Calu3 (cell line): ENCODE data around the gene PRDM7. TPM values are rescaled to one million over a fixed set of nuclear protein-coding genes. Genes with fewer than 3 reads are reported as not detected.

Source experiments
- BruUV-seq: library from RNA; stranded (reverse); fragments of 400-500 nt; replicated peaks from 2 replicates; lab custom pipeline; 2021; lab: Mats Ljungman, UMichigan
- CTCF ChIA-PET: fragments of 300-600 bp; sonication (Branson Sonifier 250); formaldehyde crosslinking; loops from one replicate; lab custom pipeline; 2022; ENCODE audit warnings: antibody characterized with exemption; lab: Charles Lee
- DNase-seq: peaks from one replicate; pipeline ENCODE4 v3.0.0; 2022
- H3K27ac Mint-ChIP-seq: one replicate; pipeline ENCODE4 v1.8.0; 2022; ENCODE audit warnings: mixed read lengths; ENCODE audit not compliant: unreplicated experiment
- H3K27me3 Mint-ChIP-seq: one replicate; pipeline ENCODE4 v1.8.0; 2022; ENCODE audit warnings: mixed read lengths; ENCODE audit not compliant: unreplicated experiment
- H3K36me3 Mint-ChIP-seq: one replicate; pipeline ENCODE4 v1.8.0; 2022; ENCODE audit warnings: mild to moderate bottlenecking, moderate library complexity, mixed read lengths; ENCODE audit not compliant: insufficient read depth, unreplicated experiment
- H3K4me1 Mint-ChIP-seq: one replicate; pipeline ENCODE4 v1.8.0; 2022; ENCODE audit warnings: mild to moderate bottlenecking, low read depth, mixed read lengths; ENCODE audit not compliant: unreplicated experiment
- H3K4me3 Mint-ChIP-seq: one replicate; pipeline ENCODE4 v1.8.0; 2022; ENCODE audit warnings: mild to moderate bottlenecking, low read depth, moderate library complexity, mixed read lengths; ENCODE audit not compliant: unreplicated experiment
- H3K9me3 Mint-ChIP-seq: one replicate; pipeline ENCODE4 v1.8.0; 2022; ENCODE audit warnings: low read depth, mixed read lengths; ENCODE audit not compliant: unreplicated experiment
- CTCF ChIP-seq: fragments of 200-600 bp; IDR thresholded peaks from one replicate; pipeline ENCODE4 v1.8.0; 2022; ENCODE audit warnings: antibody characterized with exemption; ENCODE audit not compliant: unreplicated experiment
- intact Hi-C: fragments of 100-400 bp; cut with micrococcal nuclease; formaldehyde crosslinking; loops from one replicate; pipeline ENCODE4 v1.10.0; 2022; ENCODE audit not compliant: unreplicated experiment
- total RNA-seq: library from RNA; stranded (reverse); gene quantifications from 2 replicates; pipeline ENCODE4 v1.2.3, GENCODE V29; 2022

PRDM7 gene
- total RNA-seq, 1 experiment from 2014 or later, result not detected

DNA sequence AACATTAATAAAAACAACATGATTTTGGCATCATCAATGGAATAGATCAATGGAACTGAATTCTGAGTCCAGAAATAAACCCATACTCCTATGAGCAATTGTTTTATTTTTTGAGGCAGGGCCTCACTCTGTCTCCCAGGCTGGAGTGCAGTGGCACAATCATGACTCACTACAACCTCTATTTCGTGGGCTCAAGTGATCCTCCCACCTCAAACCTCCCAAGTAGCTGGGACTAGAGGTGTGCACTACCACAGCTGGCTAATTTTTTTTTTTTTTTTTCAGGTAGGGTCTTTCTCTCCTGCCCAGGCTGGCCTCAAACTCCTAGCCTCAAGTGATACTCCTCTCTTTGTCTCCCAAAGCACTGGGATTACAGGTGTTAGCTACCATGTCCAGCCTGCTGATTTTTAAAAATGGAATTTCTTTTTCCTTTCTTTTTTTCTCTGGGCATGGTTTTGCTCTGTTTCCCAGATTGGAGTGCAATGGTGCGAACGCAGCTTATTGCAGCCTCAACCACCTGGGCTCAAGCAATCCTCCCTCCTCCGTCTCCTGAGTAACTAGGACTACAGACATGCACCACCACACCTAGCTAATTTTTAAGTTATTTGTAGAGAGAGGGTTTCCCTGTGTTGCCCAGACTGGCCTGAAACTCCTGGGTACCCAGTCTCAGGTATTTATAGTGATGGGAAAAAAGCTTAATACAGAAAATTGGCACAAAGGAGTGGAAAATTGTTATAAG lies 7.3 kb upstream of the PRDM7 start:
- H3K27ac Mint-ChIP-seq, result no peak overlapping the region
- BruUV-seq, result no TSS peak
- H3K27me3 Mint-ChIP-seq, result no peaks in the 10 kb centered on the region
- no peak for TF ChIP-seq CTCF
- no peak overlapping the region for H3K4me3 Mint-ChIP-seq
- intact Hi-C loops, result no loop called here
- peaks cover 4% of the 10 kb centered on the region for H3K9me3 Mint-ChIP-seq
- CTCF ChIA-PET, result no interaction called here
- H3K36me3 Mint-ChIP-seq, result peaks cover 12% of the 10 kb centered on the region
- H3K4me1 Mint-ChIP-seq, result no peaks in the 10 kb centered on the region
- no peak for DNase-seq

DNA sequence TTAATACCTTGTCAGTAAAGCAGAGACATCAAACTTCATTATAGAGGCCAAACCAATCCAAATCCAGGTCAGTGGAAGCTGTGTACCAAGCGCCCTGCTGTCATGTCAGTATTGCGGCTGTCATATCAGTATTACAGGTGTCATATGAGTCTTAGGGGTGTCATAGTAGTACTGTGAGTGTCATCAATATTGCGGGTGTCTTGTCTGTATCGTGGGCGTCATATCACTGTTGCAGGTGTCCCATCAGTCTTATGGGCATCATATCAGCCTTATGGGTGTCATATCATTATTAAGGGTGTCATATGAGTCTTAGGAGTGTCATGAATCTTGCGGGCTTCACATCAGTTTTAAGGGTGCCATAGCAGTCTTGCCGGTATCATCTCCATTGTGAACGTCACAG lies 6.0 kb upstream of the PRDM7 start:
- CTCF ChIA-PET, result no interaction called here
- intact Hi-C loops, result loop anchor here (2.0 kb wide), 1 partner anchor 62 kb away; no protein-coding TSS in a partner anchor
- Mint-ChIP-seq H3K9me3 (peaks cover 4% of the 10 kb centered on the region), H3K36me3 (peaks cover 15% of the 10 kb centered on the region), H3K27me3 (no peaks in the 10 kb centered on the region), H3K4me3 (no peak overlapping the region), H3K27ac (no peak overlapping the region), H3K4me1 (peaks cover 7% of the 10 kb centered on the region)
- no TSS peak for BruUV-seq
- no peak for TF ChIP-seq CTCF
- no peak for DNase-seq

GRCh38 chr16:90081606-90081970 lies 4.5 kb upstream of the PRDM7 start:
- intact Hi-C loops, result no loop called here
- no peak for TF ChIP-seq CTCF
- H3K27ac Mint-ChIP-seq, result peak overlapping the region; percentile 52

DNA sequence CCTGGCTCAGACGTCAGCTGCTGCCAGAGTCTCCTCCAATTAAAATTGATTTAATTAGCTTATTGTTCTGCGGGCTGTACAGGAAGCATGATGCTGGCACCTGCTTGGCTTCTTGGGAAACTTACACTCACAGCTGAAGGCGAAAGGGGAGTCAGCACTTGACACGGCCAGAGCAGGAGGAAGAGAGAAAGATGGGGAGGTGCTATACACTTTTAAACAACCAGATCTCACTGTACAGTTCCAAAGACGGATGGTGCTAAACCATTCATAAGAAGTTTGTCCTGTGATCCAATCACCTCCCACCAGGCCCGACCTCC lies 1.4 kb upstream of the PRDM7 start:
- intact Hi-C loops, result no loop called here
- Mint-ChIP-seq H3K27me3 (peaks cover 23% of the 10 kb centered on the region), H3K27ac (no peak overlapping the region), H3K9me3 (no peaks in the 10 kb centered on the region), H3K4me3 (peak overlapping the region; percentile 62), H3K4me1 (peaks cover 25% of the 10 kb centered on the region), H3K36me3 (peaks cover 36% of the 10 kb centered on the region)
- BruUV-seq, result no TSS peak
- DNase-seq, result no peak
- no peak for TF ChIP-seq CTCF
- CTCF ChIA-PET, result no interaction called here

More at GRCh38 chr16:90081606-90081970, 4.5 kb upstream of the PRDM7 start:
- H3K36me3 Mint-ChIP-seq, result peaks cover 30% of the 10 kb centered on the region
- H3K9me3 Mint-ChIP-seq, result peaks cover 4% of the 10 kb centered on the region
- peaks cover 22% of the 10 kb centered on the region for H3K4me1 Mint-ChIP-seq
- no TSS peak for BruUV-seq
- H3K27me3 Mint-ChIP-seq, result peaks cover 6% of the 10 kb centered on the region
- H3K4me3 Mint-ChIP-seq, result peak overlapping the region; percentile 73
- CTCF ChIA-PET, result interaction anchor here (0.6 to 1.0 kb wide), 6 partner anchors 11 to 77 kb away, joined by 3 to 9 read pairs (median 4); a partner anchor contains a TSS
- no peak for DNase-seq
